IPS-NIHi11 (cell line): Measurements from ENCODE around the gene SHISA7.
"Not testable (repeated sequence)": the region's sequence is repeated elsewhere in the genome, so short reads cannot be mapped to it uniquely, and the experiment has no call there.

ENCODE experiments used
- DNase-seq: peaks from one replicate; pipeline ENCODE4 v3.0.0; 2012; ENCODE audit warnings: mixed read lengths, low spot score

The SHISA7 gene

DNA sequence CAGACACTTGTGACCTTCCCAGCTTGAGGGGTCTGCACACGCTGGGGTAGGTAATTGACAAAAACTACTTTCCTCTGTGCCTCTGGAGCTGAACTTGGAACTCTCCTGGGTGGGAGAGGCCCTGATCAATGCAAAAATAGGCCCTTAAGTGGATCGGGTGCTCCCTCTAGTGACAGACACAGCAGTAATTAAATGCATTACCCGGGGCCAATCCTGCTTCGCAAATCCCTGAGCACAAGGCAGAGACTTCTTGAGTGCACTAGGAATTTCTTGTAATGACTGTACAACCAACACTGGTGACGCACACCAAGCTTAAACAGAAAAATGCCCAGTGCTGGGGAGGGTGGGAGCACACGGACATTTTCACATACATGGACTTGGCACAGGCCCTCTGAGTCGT lies 24.9 kb downstream of the SHISA7 start:
- DNase-seq = peak; percentile 83

DNA sequence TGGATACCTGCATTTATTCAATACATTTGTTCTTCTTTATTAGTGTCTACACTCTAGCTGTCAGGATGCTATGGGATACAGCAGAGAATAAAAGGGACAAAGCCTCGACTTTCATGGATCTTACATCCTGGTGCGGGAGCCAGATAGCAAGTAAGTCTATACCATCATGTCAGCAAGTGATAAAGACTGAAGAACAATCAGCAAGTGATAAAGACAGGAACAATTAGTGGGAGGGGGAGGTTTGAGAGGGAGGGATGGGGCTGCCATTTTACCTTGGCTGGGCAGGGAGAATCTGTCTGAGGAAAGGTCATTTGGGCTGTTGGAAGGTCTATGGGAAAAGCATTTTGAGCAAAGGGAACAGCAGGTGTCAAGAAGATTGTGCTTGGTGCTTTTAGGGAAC lies 32.9 kb downstream of the SHISA7 start:
- no peak for DNase-seq

DNA sequence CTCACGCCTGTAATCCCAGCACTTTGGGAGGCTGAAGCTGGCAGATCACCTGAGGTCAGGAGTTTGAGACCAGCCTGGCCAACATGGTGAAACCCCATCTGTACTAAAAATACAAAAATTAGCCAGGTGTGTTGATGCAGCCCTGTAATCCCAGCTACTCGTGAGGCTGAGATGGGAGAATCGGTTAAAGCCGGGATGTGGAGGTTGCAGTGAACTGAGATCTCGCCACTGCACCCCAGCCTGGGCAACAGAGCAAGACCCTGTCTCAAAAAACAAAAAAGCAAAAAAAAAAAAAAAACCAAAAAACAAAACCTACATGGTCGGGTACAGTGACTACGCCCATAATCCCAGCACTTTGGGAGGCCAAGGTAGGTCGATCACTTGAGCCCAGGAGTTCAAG lies 33.9 kb downstream of the SHISA7 start:
- DNase-seq = not testable (repeated sequence)

DNA sequence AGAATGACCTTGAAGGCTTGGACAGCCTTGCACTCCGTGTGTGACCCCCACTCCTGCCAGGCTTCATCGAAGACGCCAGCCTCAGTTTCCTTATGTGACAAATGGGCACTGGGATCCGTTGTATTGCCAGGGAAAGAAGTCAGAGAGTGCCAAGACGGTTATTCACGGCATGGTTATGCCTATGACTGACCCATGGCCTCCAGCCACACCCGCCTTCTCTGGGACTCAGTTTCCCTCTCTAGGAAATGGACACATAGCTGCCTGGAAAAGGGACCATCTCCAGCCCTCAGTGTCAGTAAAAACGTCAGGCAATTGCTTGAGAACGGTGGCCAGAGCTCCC lies 34.6 kb downstream of the SHISA7 start:
- DNase-seq = no peak

DNA sequence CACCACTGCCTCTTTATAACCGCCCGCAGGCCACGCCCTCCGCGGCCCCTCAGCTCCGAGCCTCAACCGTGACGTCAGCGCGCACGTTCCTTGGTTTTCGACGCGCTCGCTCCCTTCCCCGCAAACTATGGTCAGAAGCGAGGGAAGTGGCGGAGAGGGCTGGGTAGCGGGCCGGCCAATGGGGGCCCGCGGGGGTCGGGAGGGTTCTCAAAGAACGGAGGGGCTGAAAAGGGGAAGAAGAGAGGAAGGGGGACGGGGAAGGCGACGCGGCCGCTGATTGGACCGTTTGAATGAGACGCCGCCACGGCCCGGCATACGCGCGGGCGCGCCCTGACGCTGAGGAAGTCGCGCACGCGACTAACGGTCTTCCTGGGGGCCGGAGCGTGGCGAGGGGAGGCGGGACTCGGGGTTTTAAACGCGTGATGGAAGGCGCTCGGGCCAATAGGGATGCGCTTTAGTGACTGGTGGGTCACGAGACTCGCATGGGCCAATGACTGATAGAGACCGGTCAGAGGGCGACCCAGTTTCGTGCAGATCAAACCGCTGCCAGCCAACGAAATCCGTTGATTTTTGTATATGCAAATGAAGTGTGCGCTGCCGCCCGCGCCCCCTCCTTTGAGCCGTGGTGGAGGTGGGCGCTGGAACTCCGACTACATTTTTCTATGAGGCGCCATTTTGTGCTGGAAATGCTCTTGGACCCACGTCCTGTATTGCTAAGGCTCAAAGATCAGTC lies 35.1 kb downstream of the SHISA7 start:
- peak; percentile 100 for DNase-seq

DNA sequence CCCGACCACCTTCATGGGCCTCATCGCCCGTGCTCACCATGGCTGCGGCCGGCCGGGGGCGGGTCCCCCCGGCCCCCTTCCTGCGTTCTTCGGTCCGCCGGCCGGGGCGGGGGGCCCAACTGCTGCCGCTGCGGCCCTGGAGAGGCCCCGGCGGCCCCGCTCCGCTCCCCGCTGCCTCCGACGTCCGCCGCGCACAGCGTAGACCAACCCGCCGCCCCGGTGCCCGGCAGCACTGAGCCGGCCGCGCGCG lies 35.6 kb downstream of the SHISA7 start, which contains the start of gene UBE2S:
TSS of gene UBE2S (minus strand) at position 239 of the 250 bp plus-strand sequence. CDS start at position 40, 199 bp downstream.
- DNase-seq = not testable (repeated sequence)

DNA sequence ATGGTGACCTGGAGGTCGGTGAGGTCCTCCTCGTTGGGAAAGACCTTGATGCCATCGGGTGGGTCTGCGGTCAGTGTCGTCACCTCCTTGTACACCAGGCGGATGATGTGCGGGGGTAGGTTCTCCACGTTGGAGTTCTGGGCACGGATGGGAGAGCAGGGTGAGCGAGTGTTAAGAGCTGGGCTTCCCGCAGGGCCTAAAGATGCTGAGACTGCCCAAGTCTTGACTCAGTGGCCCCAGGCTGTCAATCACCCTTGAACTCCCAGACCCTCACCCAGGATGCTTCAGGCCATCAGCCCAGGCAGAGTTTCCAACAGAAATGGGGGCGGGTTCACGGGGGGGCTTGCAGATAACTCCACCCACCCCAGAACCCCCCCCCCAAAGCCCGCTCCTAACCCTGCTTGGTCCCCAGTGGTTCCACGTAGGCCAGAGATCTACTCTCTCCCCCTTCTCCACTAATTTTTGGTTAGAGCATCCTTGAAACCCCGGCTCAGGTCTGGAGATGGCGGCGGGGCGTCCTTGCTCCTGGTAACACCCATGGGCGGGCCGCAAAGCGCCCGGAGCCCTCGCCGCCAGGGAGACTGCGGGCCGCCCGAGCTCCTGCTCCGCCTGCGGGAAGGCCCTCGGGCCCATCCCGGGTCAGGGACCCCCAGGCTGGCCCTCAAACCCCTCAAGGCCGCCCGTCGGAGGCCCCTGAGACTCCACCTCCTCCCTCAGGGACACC lies 36.1 kb downstream of the SHISA7 start:
- DNase-seq = peak; percentile 50

DNA sequence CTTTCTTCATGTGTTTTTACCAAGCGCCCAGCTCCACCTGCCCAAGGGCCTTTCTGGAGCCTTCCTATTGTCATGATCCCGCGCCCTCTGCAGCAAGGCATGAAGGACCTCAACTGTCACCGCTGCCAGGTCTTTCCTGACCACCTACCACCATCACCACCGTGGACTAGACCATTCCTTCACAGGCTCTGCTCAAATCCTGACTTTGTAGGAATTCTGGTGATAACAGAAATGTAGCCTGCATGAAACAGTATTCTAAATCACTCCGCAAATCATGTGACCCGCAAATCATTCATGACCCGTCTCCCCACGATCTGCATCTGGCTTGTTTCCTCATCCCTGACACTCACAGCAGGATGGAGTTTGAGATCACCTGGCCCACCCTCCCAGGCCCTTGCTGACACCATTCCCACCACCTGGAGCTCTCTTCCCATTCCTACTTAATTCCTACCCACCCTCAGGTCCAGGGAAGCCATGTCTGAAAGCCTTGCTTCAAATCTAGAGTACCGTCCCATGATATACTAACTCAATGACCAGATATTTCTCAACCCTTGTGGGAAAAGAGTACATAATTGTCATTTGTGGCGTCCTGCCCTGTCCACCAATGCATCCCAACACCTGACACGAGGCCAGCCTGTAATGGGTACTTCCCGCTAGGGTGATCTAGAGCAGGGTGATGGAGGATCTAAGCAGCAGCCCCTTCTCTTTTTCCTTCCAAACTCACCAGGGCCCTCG lies 36.8 kb downstream of the SHISA7 start:
- no peak for DNase-seq

DNA sequence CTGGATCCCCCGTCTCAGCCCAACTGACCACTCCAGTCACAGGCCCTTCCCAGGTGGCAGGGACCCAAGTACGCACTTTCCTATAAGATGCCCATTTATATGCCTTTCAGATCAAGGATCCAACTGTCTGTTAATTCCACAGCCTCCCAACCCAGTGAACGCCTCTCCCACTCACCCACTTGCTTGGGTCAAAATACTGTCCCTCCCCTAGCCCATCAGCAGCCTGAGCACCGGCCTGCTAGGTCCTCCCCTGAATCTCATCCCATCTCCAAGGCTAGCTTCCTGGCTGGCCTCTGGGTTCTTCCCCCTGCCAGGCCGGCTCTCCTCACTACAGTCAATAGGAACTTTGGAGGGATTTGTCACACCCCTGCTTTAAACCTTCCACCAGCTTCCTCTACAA lies 37.5 kb downstream of the SHISA7 start:
- no peak for DNase-seq

DNA sequence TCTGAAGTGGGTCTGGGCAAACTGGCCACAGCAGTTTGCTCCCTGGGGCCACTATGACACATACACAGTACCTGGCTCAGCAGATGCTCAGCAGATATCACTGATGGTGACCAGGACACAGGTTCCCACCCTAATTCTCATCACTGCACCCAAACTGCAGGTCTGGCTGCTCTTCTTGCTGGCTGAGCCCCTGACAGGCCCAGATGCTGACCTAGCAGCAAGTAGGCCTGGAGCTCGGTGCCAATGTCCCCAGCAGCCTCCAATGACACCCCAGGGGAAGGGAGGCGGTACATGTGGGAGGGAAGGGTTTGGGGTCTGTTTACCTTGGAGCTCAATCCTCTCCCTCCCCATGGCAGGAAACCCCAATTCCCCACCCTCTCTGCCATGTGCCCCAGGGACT lies 40.6 kb downstream of the SHISA7 start:
- DNase-seq = no peak

DNA sequence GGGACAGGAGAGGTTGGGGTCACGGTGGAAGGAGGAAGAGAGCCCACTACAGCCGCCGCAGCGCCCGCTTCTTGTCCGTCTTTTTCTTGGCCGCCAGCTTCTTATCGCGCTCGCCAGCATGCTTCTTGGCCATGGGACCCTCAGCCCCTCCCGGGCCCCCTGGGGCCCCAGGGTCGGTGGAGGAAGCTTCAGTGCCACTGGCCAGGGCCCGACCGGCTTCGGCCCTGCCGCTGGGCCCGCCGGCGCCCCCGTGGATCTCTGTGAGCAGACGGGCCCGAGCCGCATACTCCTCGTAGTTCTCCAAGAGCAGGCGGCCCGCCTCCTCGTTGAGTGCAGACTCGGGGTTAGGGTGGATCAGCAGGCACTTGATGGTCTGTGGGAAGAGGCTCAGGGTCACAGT lies 41.7 kb downstream of the SHISA7 start:
- not testable (repeated sequence) for DNase-seq

DNA sequence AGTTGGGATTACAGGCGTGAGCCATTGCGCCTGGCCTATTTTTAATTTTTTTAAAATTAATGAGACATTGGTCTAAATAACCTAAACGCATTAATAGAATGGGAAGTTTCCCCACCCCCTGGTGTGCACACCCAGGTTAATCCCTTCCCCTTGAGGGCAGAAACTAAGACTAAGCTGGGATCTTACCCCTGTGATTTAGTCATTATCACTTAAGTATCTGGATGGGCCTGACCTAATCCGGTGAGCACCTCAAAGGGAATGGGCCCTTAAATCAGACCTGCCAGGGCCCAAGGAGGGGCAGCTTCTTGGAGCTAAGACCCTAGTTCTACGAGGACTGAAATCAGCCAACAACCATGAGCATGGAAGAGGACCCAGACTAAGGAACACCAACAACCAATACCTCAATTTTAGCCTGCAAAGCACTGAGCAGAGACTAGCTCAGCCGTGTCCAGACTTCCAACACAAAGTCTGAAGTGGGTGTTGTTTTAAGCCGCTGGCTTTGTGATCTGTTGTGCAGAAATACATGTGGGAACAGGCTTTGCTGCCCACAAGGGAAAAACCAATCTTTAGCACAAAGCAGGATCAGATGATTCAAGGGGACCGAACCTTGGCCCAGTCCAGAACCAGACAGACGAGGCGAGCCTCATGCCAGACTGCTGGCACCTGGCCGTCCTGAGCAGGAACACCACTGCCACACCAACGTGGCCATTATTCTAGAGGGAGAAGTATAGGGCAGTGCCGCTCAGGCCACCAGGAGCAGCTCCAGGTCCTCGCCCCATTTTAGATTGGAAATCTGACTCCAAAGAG lies 42.6 kb downstream of the SHISA7 start:
- DNase-seq = no peak

DNA sequence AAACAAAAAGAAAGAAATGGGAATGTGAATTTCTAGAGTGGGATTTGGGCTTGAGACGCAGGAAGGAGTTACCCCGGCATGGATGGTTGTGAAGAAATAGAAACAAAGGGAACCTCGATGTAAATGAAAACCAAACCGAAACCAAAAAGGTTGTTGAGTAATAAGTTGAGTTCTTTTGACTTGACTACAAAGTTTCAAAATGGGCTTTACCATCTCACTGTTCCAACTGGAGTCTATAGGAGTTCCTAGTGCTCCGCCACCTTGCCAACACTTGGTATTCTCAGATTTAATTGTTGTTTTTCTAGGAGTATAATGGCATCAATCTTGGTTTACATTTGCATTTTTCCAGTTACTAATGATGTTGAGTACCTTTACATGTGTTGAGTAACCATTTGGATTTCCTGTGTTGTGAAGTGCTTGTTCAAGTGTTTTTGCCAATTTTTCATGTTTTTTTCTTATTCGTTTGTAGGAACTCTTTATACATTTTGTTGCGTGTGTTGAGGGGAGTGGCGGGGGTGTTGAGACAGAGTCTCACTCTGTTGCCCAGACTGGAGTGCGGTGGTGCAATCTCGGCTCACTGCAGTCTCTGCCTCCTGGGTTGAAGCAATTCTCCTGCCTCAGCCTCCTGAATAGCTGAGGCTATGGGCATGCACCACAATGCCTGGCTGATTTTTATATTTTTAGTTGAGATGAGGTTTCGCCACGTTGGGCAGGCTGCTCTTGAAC lies 44.7 kb downstream of the SHISA7 start:
- no peak for DNase-seq

DNA sequence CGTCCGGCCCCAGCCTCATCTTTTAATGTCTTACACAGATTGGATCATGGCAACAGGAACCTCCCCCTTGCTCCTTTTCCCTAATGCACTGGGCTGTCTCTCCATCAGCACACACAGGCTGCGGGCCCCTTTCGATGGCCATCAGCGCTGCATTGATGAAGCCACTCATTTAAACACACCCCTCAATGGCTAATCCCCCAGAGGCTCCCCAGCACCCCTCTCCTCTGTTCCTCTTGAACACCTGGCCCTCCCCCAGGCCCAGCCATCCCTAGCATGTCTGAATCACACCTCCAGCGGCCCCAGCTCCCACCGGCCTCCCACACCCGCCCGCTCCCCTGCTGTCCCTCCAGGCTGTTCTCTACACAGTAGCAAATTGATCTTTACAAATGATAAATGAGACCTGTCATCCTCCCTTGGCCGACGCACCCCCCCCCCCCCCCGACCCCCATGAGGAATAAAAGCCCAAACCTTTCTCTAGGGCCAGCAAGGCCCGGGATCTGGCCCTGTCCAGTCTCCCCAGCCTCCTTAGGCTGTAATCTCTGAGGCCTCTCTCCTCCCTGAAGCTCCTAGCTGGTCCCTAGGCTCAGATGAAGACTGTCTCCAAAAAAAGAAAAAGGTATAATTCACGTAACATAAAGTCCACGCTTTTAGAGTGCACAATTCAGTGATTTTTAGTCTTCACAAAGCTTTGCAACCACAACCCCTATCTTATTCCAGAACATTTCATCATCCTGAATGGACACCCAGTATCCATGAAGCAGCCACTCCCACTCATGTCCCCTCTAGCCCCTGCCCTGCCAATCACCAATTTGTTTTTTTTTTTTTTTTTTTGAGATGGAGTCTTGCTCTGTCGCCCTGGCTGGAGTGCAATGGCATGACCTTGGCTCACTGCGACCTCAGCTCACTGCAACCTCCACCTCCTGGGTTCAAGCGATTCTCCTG lies 50.0 kb downstream of the SHISA7 start:
- DNase-seq = peak; percentile 61

DNA sequence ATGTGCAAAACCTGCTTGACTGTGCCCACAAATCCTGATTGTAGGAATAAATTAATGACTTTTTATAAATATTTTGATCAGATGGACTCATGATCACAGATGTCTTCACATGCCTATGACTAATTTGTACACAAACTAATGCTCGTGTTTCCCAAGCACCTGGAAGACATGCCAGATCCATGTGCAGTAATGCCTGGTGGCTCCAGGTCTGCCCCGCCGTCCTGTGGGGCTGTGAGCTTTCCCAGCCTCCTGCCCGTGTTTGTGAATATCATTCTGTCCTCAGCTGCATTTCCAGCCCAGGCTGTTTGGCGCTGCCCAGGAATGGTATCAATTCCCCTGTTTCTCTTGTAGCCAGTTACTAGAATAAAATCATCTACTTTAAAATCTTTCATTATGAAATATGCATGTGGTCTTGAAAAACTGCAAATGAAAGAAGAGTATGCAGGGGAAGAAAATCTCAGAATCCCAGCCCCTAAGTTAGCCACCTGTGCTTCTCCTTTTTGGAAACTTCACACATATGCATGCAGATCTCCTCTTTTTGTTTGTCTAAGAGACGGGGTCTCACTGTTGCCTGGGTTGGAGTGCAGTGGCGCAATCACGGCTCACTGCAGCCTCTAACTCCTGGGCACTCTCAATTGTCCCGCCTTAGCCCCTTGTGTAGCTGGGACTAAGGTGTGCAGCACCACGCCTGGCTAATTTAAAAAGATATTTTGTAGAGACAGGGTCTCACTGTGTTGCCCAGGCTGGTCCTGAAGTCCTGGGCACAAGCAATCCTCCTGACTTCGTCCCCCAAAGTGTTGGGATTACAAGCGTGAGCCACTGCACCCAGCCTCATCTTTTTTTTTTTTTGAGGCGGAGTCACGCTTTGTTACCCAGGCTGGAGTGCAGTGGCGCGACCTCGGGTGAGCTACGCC lies 51.1 kb downstream of the SHISA7 start:
- DNase-seq = no peak

DNA sequence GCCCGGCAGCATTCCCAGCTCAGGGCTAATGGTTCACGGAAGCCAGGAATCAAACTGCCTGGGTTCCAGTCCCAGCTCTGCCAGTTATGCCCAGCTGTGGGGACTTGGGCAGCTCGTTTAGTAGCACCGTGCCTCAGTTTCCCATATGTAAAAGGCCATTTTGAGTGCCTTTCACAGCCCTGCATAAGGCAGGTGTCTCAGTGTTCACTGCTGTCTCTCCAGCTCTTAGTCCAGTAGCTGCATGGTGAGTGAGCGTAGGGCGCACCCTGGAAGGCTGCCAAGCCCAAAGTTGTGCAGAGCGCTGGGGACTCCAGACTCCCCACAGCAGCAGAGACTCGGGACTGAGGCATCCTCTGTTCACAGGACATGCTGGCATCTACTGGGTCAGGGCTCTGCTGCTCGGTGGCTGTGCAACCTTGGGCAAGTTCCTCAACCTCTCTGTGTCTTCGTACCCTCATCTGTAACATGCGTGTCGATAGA lies 51.9 kb downstream of the SHISA7 start:
- no peak for DNase-seq

DNA sequence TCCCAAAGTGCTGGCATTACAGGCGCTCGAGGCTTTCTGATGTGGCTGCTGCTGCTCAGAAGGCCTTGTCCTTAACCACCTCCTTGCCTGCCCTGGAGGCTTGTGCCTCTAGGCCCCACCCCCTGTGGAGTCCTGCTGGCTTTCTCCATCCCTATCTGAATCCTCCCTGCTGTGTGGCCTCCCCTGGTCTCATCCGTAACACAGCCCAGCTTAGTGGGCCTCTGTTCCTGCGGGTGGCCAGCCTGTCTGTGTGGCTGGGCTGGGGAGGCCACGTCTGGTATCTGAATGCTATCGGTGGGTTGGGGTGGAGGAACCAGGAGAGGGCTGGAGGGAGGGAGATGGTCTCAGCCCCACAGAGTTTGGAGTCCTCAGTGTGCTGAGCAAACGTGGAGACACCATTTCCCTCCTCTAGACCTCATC lies 52.6 kb downstream of the SHISA7 start:
- DNase-seq = no peak

DNA sequence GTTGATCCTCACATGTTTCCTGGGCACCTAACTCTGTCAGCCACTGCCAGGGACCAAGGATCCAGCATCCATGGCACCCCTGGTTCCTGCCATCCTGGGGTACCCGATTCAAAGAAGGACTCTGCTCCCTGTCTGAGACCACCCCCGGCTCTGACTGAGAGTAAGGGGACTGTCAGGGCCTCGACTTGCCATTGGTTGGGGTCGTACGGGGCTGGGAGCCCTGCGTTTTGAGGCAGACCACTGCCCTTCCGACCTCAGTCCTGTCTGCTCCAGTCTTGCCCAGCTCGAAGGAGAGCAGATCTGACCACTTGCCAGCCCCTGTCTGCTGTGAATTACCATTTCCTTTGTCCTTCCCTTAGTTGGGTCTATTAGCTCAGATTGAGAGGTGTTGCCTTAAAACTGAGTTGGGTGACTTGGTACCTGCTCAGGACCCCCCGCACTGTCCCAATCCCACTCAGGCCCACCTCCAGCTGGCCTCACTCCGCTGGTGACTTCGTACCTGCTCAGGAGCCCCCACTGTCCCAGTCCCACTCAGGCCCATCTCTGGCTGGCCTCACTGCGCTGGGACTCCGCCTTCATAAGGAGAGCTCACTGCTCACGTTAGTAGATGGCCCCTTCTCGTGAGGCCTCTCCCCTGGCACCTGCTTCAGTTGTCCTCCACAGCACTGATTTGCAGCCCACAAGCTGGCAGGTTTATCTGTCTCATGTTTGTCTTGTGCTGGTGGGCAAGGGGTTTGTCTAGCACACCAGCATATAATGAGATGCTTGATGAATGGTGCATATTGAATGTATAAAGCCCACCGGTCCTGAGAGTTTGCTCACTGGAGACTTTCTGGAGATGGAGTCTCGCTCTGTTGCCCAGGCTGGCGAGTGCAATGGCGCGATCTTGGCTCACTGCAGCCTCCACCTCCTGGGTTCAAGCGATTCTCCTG lies 53.4 kb downstream of the SHISA7 start:
- DNase-seq = no peak
